ENCODE results near the gene NFKBIE. TPM values are rescaled to one million over a fixed set of nuclear protein-coding genes. Genes with fewer than 3 reads are reported as not detected.

The NFKBIE gene
- polyA plus RNA-seq, 4 donors = 6.2 to 11.9 (median 10.6) TPM

- no peak for DNase-seq (ENCODE audit: low read depth in 4 of 4, low spot score in 3 of 4)
These were observed 4.7 kb downstream of the NFKBIE start for GRCh38 chr6:44260451-44261297.

GRCh38 chr6:44260011-44260410, 5.3 kb downstream of the NFKBIE start:
- DNase-seq (ENCODE audit: low read depth in 4 of 4, low spot score in 3 of 4) = no peak

GRCh38 chr6:44258921-44259320, 6.4 kb downstream of the NFKBIE start:
- DNase-seq (ENCODE audit: low read depth in 4 of 4, low spot score in 3 of 4) = no peak

GRCh38 chr6:44258325-44258863, 7.0 kb downstream of the NFKBIE start:
- DNase-seq (ENCODE audit: low read depth in 4 of 4, low spot score in 3 of 4) = no peak

GRCh38 chr6:44257753-44258324, 7.5 kb downstream of the NFKBIE start:
- no peak for DNase-seq (ENCODE audit: low read depth in 4 of 4, low spot score in 3 of 4)

GRCh38 chr6:44257025-44257752, 8.2 kb downstream of the NFKBIE start, which contains the start of gene SLC35B2:
Gene SLC35B2 (minus strand): TSS chr6:44257528. CDS start chr6:44257410, 118 bp downstream.
- no peak for DNase-seq (ENCODE audit: low read depth in 4 of 4, low spot score in 3 of 4)

GRCh38 chr6:44256775-44257024, 8.7 kb downstream of the NFKBIE start:
- DNase-seq (ENCODE audit: low read depth in 4 of 4, low spot score in 3 of 4) = no peak

- DNase-seq (ENCODE audit: low read depth in 4 of 4, low spot score in 3 of 4) = no peak
These were observed 9.2 kb downstream of the NFKBIE start for GRCh38 chr6:44255871-44256774.

GRCh38 chr6:44255105-44255808, 10.1 kb downstream of the NFKBIE start:
- DNase-seq (ENCODE audit: low read depth in 4 of 4, low spot score in 3 of 4) = no peak

GRCh38 chr6:44254191-44255104, 10.9 kb downstream of the NFKBIE start:
- DNase-seq (ENCODE audit: low read depth in 4 of 4, low spot score in 3 of 4) = no peak

- DNase-seq (ENCODE audit: low read depth in 4 of 4, low spot score in 3 of 4) = no peak
These were observed 11.8 kb downstream of the NFKBIE start for GRCh38 chr6:44253307-44254101.

GRCh38 chr6:44251576-44252524, 13.5 kb downstream of the NFKBIE start:
- DNase-seq (ENCODE audit: low read depth in 4 of 4, low spot score in 3 of 4) = no peak

GRCh38 chr6:44250718-44251123, 14.6 kb downstream of the NFKBIE start:
- DNase-seq (ENCODE audit: low read depth in 4 of 4, low spot score in 3 of 4) = no peak

- no peak for DNase-seq (ENCODE audit: low read depth in 4 of 4, low spot score in 3 of 4)
These were observed 15.2 kb downstream of the NFKBIE start for GRCh38 chr6:44250067-44250717.

- DNase-seq (ENCODE audit: low read depth in 4 of 4, low spot score in 3 of 4) = no peak
These were observed 16.1 kb downstream of the NFKBIE start for GRCh38 chr6:44249082-44249748.

GRCh38 chr6:44248579-44248978, 16.8 kb downstream of the NFKBIE start:
- DNase-seq (ENCODE audit: low read depth in 4 of 4, low spot score in 3 of 4) = no peak
